ENCODE data around the gene LSM3. TPM values are rescaled to one million over a fixed set of nuclear protein-coding genes. Genes with fewer than 3 reads are reported as not detected.

Gene LSM3
- total RNA-seq, 4 donors from 2014 or later: 4.8 to 7.9 (median 5.8) TPM

- H3K9me3 ChIP-seq: no peaks in the 10 kb centered on the region
- DNase-seq (ENCODE audit: low spot score in 2 of 2): no peak
- peaks cover 0 to 25% (median 0%) of the 10 kb centered on the region in 3 donors for H3K36me3 ChIP-seq
- peaks cover 0 to 48% (median 17%) of the 10 kb centered on the region in 4 donors for H3K4me1 ChIP-seq
- TF ChIP-seq POLR2A (IDR thresholded peaks at IDR 0.05) (no peak), EP300 (IDR thresholded peaks at IDR 0.05) (no peak), CTCF (IDR thresholded peaks at IDR 0.05) (no peak)
- WGBS, 2 donors: 35 to 46% methylated on average over 7 of the region's 7 CpGs
- no peak overlapping the region for H3K4me3 ChIP-seq
- H3K27me3 ChIP-seq: no peaks in the 10 kb centered on the region
- peak overlapping the region in 1 of 4 donors; percentile 53 for H3K27ac ChIP-seq
Measured at GRCh38 chr3:14201940-14202684, 23.5 kb downstream of the LSM3 start.

- DNase-seq (ENCODE audit: low spot score in 2 of 2): no peak
- Histone ChIP-seq H3K4me3 (no peak overlapping the region), H3K36me3 (peaks cover 0 to 18% (median 0%) of the 10 kb centered on the region in 3 donors), H3K4me1 (peaks cover 0 to 43% (median 17%) of the 10 kb centered on the region in 4 donors), H3K27ac (peak overlapping the region in 2 of 4 donors; percentile 32 to 53), H3K27me3 (no peaks in the 10 kb centered on the region), H3K9me3 (no peaks in the 10 kb centered on the region)
- 62 to 68% methylated on average over 23 of the region's 23 CpGs for WGBS, 2 donors
- TF ChIP-seq CTCF (IDR thresholded peaks at IDR 0.05): no peak
Measured at GRCh38 chr3:14202874-14203520, 24.4 kb downstream of the LSM3 start.

- WGBS, 2 donors: 47 to 49% methylated on average over 10 of the region's 10 CpGs
- peaks cover 0 to 43% (median 17%) of the 10 kb centered on the region in 4 donors for H3K4me1 ChIP-seq
- peak overlapping the region; percentile 13 to 70 (median 57) for H3K27ac ChIP-seq
- no peak overlapping the region for H3K4me3 ChIP-seq
- peaks cover 0 to 12% (median 0%) of the 10 kb centered on the region in 3 donors for H3K36me3 ChIP-seq
- peak; percentile 28 to 60 for DNase-seq (ENCODE audit: low spot score in 2 of 2)
- H3K27me3 ChIP-seq: no peaks in the 10 kb centered on the region
- TF ChIP-seq EP300 (IDR thresholded peaks at IDR 0.05): peak in 1 of 2 donors; percentile 54
- TF ChIP-seq CTCF (IDR thresholded peaks at IDR 0.05): peak; percentile 72 to 91 (median 79)
- TF ChIP-seq POLR2A (IDR thresholded peaks at IDR 0.05): no peak
- H3K9me3 ChIP-seq: no peaks in the 10 kb centered on the region
Measured at GRCh38 chr3:14203521-14204079, 25.0 kb downstream of the LSM3 start.

GRCh38 chr3:14204515-14205284, 26.1 kb downstream of the LSM3 start:
- Histone ChIP-seq H3K27me3 (no peaks in the 10 kb centered on the region), H3K9me3 (no peaks in the 10 kb centered on the region), H3K4me3 (no peak overlapping the region), H3K27ac (peak overlapping the region in 3 of 4 donors; percentile 60 to 70 (median 66)), H3K4me1 (peaks cover 0 to 53% (median 19%) of the 10 kb centered on the region in 4 donors), H3K36me3 (peaks cover 0 to 1% (median 0%) of the 10 kb centered on the region in 3 donors)
- TF ChIP-seq CTCF (IDR thresholded peaks at IDR 0.05) (no peak), POLR2A (IDR thresholded peaks at IDR 0.05) (no peak), EP300 (IDR thresholded peaks at IDR 0.05) (peak; percentile 31 to 82)
- WGBS, 2 donors: 60 to 71% methylated on average over 11 of the region's 11 CpGs
- peak; percentile 37 to 73 for DNase-seq (ENCODE audit: low spot score in 2 of 2)
